Stimulated activated naive CD8-positive, alpha-beta T cell treated with anti-CD3 and anti-CD28 coated beads, Interleukin-15, amount 100 ng/mL, for 72 hours (primary cell): ENCODE data around the gene DAAM2.

Experiments
- ATAC-seq: fragments of 150-1000 bp; cut with Tn5 transposase; 2 replicates; pipeline ENCODE4 v1.10.0; 2021; ENCODE audit warnings: mild to moderate bottlenecking, moderate library complexity
- DNase-seq, 2 donors: peaks; one replicate each; pipeline ENCODE4 v3.0.0; 2021 to 2022
- H3K27ac Mint-ChIP-seq, 2 donors: one replicate each; pipeline ENCODE4 v1.8.0; 2022; ENCODE audit warnings: mild to moderate bottlenecking in 2 of 2, mixed read lengths in 2 of 2, moderate library complexity in 2 of 2
- H3K27me3 Mint-ChIP-seq: one replicate; pipeline ENCODE4 v1.8.0; 2022; ENCODE audit warnings: mixed read lengths
- H3K4me1 Mint-ChIP-seq: one replicate; pipeline ENCODE4 v1.8.0; 2022; ENCODE audit warnings: mild to moderate bottlenecking, mixed read lengths
- H3K4me3 Mint-ChIP-seq, 2 donors: one replicate each; pipeline ENCODE4 v1.8.0; 2022; ENCODE audit warnings: mild to moderate bottlenecking in 2 of 2, mixed read lengths in 2 of 2, moderate library complexity in 1 of 2
- H3K9me3 Mint-ChIP-seq, 2 donors: one replicate each; pipeline ENCODE4 v1.8.0; 2022; ENCODE audit warnings: mixed read lengths in 2 of 2

The DAAM2 gene

GRCh38 chr6:39791850-39792539 is at the start of gene DAAM2:
Gene DAAM2 (plus strand): TSS chr6:39792376. CDS start chr6:39856303, 63,927 bp downstream.
- H3K9me3 Mint-ChIP-seq: no peaks in the 10 kb centered on the region
- H3K27me3 Mint-ChIP-seq: peaks cover 77% of the 10 kb centered on the region
- ATAC-seq: peak; percentile 61
- H3K4me3 Mint-ChIP-seq: peak within 1 kb of the TSS; percentile 9 to 51
- no peak within 1 kb of the TSS for H3K27ac Mint-ChIP-seq
- no peak for DNase-seq
- peaks cover 12% of the 10 kb centered on the region for H3K4me1 Mint-ChIP-seq

GRCh38 chr6:39746795-39747194 is 45.4 kb upstream of the DAAM2 start:
- no peak for DNase-seq
- Mint-ChIP-seq H3K4me3 (no peak overlapping the region), H3K9me3 (peaks cover 0 to 7% of the 10 kb centered on the region in 2 donors), H3K27me3 (peaks cover 11% of the 10 kb centered on the region), H3K27ac (no peak overlapping the region), H3K4me1 (no peaks in the 10 kb centered on the region)
- ATAC-seq: no peak

GRCh38 chr6:39752835-39753724 is 39.1 kb upstream of the DAAM2 start:
- no peak for ATAC-seq
- H3K27ac Mint-ChIP-seq: no peak overlapping the region

GRCh38 chr6:39753725-39754045 is 38.5 kb upstream of the DAAM2 start:
- DNase-seq: no peak
- Mint-ChIP-seq H3K4me3 (no peak overlapping the region), H3K27me3 (peaks cover 27% of the 10 kb centered on the region), H3K4me1 (no peaks in the 10 kb centered on the region), H3K9me3 (peaks cover 0 to 6% of the 10 kb centered on the region in 2 donors), H3K27ac (no peak overlapping the region)
- no peak for ATAC-seq

More at GRCh38 chr6:39752835-39753724, 39.1 kb upstream of the DAAM2 start:
- H3K9me3 Mint-ChIP-seq: peaks cover 0 to 6% of the 10 kb centered on the region in 2 donors
- H3K27me3 Mint-ChIP-seq: peaks cover 26% of the 10 kb centered on the region
- H3K4me1 Mint-ChIP-seq: no peaks in the 10 kb centered on the region
- DNase-seq: no peak
- no peak overlapping the region for H3K4me3 Mint-ChIP-seq

GRCh38 chr6:39754514-39755115 is 37.6 kb upstream of the DAAM2 start:
- peaks cover 36% of the 10 kb centered on the region for H3K27me3 Mint-ChIP-seq
- ATAC-seq (no peak), DNase-seq (no peak)
- H3K27ac Mint-ChIP-seq: no peak overlapping the region
- H3K4me3 Mint-ChIP-seq: no peak overlapping the region
- no peaks in the 10 kb centered on the region for H3K4me1 Mint-ChIP-seq
- peaks cover 0 to 6% of the 10 kb centered on the region in 2 donors for H3K9me3 Mint-ChIP-seq

- Mint-ChIP-seq H3K4me3 (no peak overlapping the region), H3K4me1 (no peaks in the 10 kb centered on the region), H3K27me3 (peaks cover 41% of the 10 kb centered on the region), H3K27ac (no peak overlapping the region), H3K9me3 (peaks cover 0 to 6% of the 10 kb centered on the region in 2 donors)
- DNase-seq (no peak), ATAC-seq (no peak)
Measured at GRCh38 chr6:39755231-39755630, 36.9 kb upstream of the DAAM2 start.

- DNase-seq: no peak
- H3K9me3 Mint-ChIP-seq: peaks cover 0 to 6% of the 10 kb centered on the region in 2 donors
- peaks cover 45% of the 10 kb centered on the region for H3K27me3 Mint-ChIP-seq
- no peak overlapping the region for H3K27ac Mint-ChIP-seq
- H3K4me1 Mint-ChIP-seq: no peaks in the 10 kb centered on the region
- no peak for ATAC-seq
- H3K4me3 Mint-ChIP-seq: no peak overlapping the region
Measured at GRCh38 chr6:39756582-39756981, 35.6 kb upstream of the DAAM2 start.

GRCh38 chr6:39758905-39759605 is 33.1 kb upstream of the DAAM2 start:
- Mint-ChIP-seq H3K27ac (no peak overlapping the region), H3K4me1 (no peaks in the 10 kb centered on the region), H3K4me3 (no peak overlapping the region), H3K9me3 (peaks cover 0 to 6% of the 10 kb centered on the region in 2 donors), H3K27me3 (peaks cover 39% of the 10 kb centered on the region)
- no peak for ATAC-seq
- DNase-seq: no peak

- peaks cover 0 to 6% of the 10 kb centered on the region in 2 donors for H3K9me3 Mint-ChIP-seq
- ATAC-seq (no peak), DNase-seq (no peak)
- H3K27me3 Mint-ChIP-seq: peaks cover 44% of the 10 kb centered on the region
- H3K4me3 Mint-ChIP-seq: no peak overlapping the region
- no peaks in the 10 kb centered on the region for H3K4me1 Mint-ChIP-seq
- H3K27ac Mint-ChIP-seq: no peak overlapping the region
Measured at GRCh38 chr6:39760226-39760952, 31.8 kb upstream of the DAAM2 start.

GRCh38 chr6:39765508-39766065 is 26.6 kb upstream of the DAAM2 start:
- peaks cover 40% of the 10 kb centered on the region for H3K27me3 Mint-ChIP-seq
- H3K4me3 Mint-ChIP-seq: no peak overlapping the region
- ATAC-seq (no peak), DNase-seq (no peak)
- H3K9me3 Mint-ChIP-seq: no peaks in the 10 kb centered on the region
- no peaks in the 10 kb centered on the region for H3K4me1 Mint-ChIP-seq
- H3K27ac Mint-ChIP-seq: no peak overlapping the region

- no peak for DNase-seq
- peaks cover 35% of the 10 kb centered on the region for H3K27me3 Mint-ChIP-seq
- no peaks in the 10 kb centered on the region for H3K4me1 Mint-ChIP-seq
- no peak overlapping the region for H3K27ac Mint-ChIP-seq
- ATAC-seq: no peak
- no peak overlapping the region for H3K4me3 Mint-ChIP-seq
- no peaks in the 10 kb centered on the region for H3K9me3 Mint-ChIP-seq
Measured at GRCh38 chr6:39769012-39769411, 23.2 kb upstream of the DAAM2 start.

- Mint-ChIP-seq H3K27me3 (peaks cover 28% of the 10 kb centered on the region), H3K4me3 (no peak overlapping the region), H3K4me1 (no peaks in the 10 kb centered on the region), H3K27ac (no peak overlapping the region), H3K9me3 (no peaks in the 10 kb centered on the region)
- ATAC-seq (no peak), DNase-seq (no peak)
Measured at GRCh38 chr6:39770446-39770845, 21.7 kb upstream of the DAAM2 start.

GRCh38 chr6:39772559-39773273 is 19.5 kb upstream of the DAAM2 start:
- Mint-ChIP-seq H3K4me3 (no peak overlapping the region), H3K9me3 (no peaks in the 10 kb centered on the region), H3K27ac (no peak overlapping the region), H3K4me1 (no peaks in the 10 kb centered on the region), H3K27me3 (peaks cover 27% of the 10 kb centered on the region)
- ATAC-seq: no peak
- no peak for DNase-seq

GRCh38 chr6:39773782-39774181 is 18.4 kb upstream of the DAAM2 start:
- DNase-seq (no peak), ATAC-seq (no peak)
- Mint-ChIP-seq H3K4me1 (no peaks in the 10 kb centered on the region), H3K4me3 (no peak overlapping the region), H3K27me3 (peaks cover 27% of the 10 kb centered on the region), H3K27ac (no peak overlapping the region), H3K9me3 (no peaks in the 10 kb centered on the region)
